Hematopoietic multipotent progenitor cell treated with erythropoietin and hydrocortisone succinate and interleukin-3 and kit ligand, for 17 days (in vitro differentiated cells): ENCODE data around the gene SMTNL2.
"Not testable (repeated sequence)": the region's sequence is repeated elsewhere in the genome, so short reads cannot be mapped to it uniquely, and the experiment has no call there.

Experiments
- DNase-seq: peaks from one replicate; pipeline ENCODE4 v3.0.0-alpha.2; 2015; ENCODE audit warnings: low spot score

The SMTNL2 gene

GRCh38 chr17:4560421-4560820 is 23.9 kb upstream of the SMTNL2 start, which contains the start of gene GGT6:
TSS of gene GGT6 (minus strand) at chr17:4560577. CDS start at chr17:4560521, 56 bp downstream.
- DNase-seq = no peak

DNA sequence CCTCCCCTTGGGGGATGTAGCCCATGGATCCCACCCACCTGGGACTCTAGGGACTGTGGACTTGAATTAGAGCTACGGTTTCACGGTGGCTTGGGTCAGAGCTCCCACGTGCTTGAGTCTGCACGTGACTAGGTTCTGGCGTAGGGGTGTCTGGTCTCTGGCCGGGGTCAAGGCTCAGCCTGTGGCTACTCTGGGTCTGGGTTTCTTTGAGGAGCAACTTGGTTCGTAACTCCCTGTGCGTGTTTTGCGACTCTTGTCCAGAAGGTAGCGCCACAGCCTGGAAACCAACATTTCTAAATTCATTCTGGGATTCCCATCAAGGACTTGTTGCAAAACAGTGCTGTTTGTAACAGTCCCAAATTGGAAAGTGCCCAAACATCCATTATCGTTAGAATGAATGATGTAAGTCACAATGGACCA is 23.5 kb upstream of the SMTNL2 start:
- no peak for DNase-seq

- no peak for DNase-seq
Measured at GRCh38 chr17:4562015-4562969, 22.0 kb upstream of the SMTNL2 start.

GRCh38 chr17:4565209-4566141 is 18.9 kb upstream of the SMTNL2 start:
- peak; percentile 59 for DNase-seq

GRCh38 chr17:4566785-4567184 is 17.5 kb upstream of the SMTNL2 start:
- peak; percentile 52 for DNase-seq

- DNase-seq = no peak
Measured at GRCh38 chr17:4569591-4569990, 14.7 kb upstream of the SMTNL2 start.

- no peak for DNase-seq
Measured at GRCh38 chr17:4572131-4572530, 12.2 kb upstream of the SMTNL2 start.

- DNase-seq = no peak
Measured at GRCh38 chr17:4573115-4573514, 11.2 kb upstream of the SMTNL2 start.

GRCh38 chr17:4573669-4574068 is 10.7 kb upstream of the SMTNL2 start:
- DNase-seq = no peak

DNA sequence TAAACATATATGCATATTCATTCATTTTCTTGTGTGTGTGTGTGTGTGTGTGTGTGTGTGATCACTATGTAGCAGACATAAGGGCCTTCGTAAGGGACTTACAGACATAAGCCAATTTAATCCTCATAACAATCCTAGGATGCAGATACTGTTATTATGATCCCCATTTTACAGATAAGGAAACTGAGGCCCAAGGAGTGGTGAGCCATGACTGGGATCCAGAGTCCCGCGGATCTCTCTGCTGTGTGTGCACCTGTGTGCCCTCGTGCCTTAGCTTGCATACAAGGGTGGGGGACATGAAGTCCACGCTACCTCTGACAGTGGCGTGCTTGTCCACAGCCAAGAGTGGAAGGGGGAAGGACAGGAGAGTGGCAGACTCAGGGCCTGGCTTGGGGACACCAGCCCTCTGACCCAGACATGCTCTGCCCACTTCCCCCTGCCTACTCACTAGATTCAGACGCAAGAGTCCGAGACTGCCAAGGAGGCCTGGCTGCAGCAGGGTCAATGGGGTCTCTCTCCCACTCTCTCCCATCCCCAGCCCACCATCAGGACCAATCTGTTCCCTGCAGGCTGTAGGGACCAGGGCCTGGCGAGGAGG is 9.8 kb upstream of the SMTNL2 start:
- no peak for DNase-seq

- no peak for DNase-seq
Measured at GRCh38 chr17:4576161-4576558, 8.2 kb upstream of the SMTNL2 start.

- no peak for DNase-seq
Measured at GRCh38 chr17:4576729-4577322, 7.5 kb upstream of the SMTNL2 start.

DNA sequence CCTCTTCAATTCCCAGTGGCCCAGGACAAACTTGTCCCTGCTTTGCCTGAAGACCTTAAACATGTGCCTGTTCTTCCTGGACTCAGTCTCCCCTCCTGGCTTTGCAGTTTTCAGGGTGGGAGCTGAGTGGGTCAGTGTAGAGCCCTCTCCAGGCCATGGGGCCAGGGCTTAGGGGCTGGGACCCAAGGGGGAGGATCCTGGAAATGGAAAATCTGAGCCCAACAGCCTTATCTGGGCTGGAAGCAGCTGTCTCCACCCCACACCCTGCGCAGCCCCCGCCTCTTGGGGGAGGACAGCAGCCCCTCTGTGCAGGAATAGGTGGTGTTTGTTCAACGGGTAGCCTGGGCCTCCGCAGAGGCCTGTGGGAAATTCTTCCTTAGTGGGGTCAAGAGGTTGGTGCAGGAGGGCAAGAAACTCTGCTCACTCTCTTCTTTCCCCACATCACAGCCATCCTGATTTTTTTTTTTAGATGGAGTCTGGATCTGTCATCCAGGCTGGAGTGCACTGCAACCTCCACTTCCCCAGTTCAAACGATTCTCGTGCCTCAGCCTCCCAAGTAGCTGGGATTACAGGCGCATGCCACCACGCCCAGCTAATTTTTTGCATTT is 6.8 kb upstream of the SMTNL2 start:
- DNase-seq = no peak

DNA sequence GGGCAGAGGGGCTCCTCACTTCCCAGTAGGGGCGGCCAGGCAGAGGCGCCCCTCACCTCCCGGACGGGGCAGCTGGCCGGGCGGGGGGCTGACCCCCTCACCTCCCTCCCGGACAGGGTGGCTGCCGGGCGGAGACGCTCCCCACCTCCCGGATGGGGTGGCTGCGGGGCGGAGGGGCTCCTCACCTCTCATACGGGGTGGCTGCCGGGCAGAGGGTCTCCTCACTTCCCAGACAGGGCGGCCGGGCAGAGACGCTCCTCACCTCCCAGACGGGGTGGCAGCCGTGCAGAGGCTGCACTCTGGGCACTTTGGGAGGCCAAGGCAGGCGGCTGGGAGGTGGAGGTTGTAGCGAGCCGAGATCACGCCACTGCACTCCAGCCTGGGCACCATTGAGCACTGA is 6.0 kb upstream of the SMTNL2 start:
- not testable (repeated sequence) for DNase-seq

DNA sequence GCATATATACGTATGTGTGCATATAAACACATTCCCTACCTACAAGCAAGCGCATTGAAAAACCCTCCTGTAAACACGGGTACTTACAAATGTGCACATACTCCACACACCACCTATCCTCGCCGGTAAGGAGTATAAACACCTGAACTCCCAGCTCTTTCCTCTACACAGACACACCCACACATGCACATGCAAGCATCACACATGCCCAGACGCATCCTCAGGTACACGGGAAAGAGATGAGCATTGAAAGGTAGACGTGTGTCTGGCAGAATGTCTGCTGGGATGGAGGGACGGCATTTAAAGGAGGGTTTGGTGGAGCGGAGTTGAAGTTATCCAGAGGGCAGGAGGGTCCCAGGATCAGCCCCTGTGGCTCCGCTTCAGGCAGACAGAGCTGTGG is 4.7 kb upstream of the SMTNL2 start:
- no peak for DNase-seq

GRCh38 chr17:4580291-4580690 is 4.0 kb upstream of the SMTNL2 start:
- no peak for DNase-seq

DNA sequence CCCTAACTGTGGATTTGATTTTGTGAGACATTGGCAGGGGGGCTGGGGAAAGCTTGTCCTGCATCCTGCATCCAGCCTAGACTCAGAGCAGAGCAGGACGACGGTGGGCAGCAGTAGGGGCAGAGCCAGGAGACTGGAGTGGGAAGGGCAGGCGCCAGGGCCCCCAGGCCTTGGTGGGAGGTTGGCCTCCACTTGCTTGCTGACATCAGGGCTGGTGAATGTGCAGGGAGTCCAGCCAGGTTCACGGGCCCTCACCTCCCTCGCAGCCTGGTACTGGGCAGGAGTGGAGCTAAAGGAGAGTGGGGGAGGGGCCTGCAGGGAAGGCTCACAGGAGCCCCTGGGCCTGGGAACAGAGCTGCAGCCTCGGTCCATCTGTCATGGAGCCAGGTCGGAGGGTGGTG is 2.2 kb upstream of the SMTNL2 start:
- no peak for DNase-seq

GRCh38 chr17:4582691-4583090 is 1.6 kb upstream of the SMTNL2 start:
- DNase-seq = no peak

GRCh38 chr17:4583206-4583605 is 1.1 kb upstream of the SMTNL2 start:
- no peak for DNase-seq

GRCh38 chr17:4583782-4584100 is 588 bp upstream of the SMTNL2 start:
- DNase-seq = no peak

DNA sequence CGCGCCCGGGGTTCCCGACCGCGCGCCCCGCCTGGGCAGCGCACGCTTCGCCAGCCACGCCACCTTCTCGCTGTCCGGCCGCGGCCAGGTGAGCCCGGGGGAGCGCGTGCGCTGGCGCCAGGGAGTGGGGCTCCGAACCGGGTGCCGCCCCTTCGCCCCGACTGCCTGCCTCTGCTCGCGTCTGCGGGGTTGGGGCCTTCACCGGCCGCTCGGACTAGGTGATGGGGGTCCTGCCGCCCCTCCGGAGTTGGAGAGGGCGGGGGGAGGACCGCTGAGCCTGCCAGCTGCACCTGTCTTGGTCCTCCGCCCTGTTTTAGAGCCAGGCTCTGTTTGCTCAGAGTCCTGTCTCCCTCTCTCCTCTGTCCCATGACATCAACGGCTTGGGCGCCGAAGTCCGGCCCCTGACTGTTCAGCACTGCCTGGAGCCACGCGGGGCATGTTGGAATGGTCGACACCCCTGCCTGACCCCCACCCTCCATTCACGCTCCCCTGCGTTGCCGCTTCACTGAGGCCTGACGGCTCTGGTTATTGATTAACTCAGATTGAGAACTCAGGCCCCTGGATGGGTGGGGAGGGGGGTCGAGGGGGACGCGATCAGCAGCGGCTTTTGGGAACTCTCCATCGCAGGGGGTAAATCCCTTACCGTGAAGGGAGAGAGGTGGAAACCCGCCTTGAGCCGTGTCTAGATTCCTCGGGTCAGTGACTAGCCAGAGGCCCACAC is 748 bp downstream of the SMTNL2 start:
- DNase-seq = no peak
